Adrenal gland (tissue), 5 donors: Measurements from ENCODE around the gene AOPEP.

Experiments
- POLR2A ChIP-seq, 2 donors: fragments of 450-650 bp; IDR thresholded peaks; one replicate each; pipeline ENCODE4 v1.6.1; 2017; ENCODE audit warnings: antibody characterized with exemption in 2 of 2, mild to moderate bottlenecking in 2 of 2, moderate library complexity in 1 of 2
- TF ChIP-seq, protein P1 (sequence below), 6 experiments: fragments of 450-650 bp in 4 of 6; fragments of 200-600 bp in 2 of 6; sonication (generic) in 1 of 6; IDR thresholded peaks; 1 replicate in 5 of 6; 2 replicates in 1 of 6; pipeline versions ENCODE4 v1.5.1 to v1.8.0; 2016 to 2021; ENCODE audit warnings: antibody characterized with exemption in 6 of 6, mild to moderate bottlenecking in 2 of 6, moderate library complexity in 1 of 6
- donor health status: DM: no; HTN: no; CAD: no.

DNA sequence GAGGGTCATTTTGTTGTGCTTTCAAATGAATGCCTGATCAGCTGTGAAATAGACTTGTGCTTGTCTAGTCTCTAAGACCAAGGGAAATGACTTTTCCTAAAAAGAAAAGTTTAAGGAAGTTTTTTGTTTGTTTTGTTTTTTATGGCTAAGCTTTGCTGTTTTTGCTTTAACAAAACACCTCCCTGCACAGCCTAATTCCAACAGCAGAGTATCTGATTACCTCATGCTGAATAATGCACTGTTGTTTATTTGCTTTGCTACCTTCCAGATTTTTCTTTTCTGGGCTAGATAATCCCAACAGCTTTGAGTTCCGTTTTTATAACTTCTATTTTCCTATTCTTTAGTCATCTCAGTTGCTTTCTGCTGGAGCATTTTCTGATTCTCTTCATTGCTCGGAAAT is 95.8 kb downstream of the AOPEP start:
- TF ChIP-seq, protein P1, sequence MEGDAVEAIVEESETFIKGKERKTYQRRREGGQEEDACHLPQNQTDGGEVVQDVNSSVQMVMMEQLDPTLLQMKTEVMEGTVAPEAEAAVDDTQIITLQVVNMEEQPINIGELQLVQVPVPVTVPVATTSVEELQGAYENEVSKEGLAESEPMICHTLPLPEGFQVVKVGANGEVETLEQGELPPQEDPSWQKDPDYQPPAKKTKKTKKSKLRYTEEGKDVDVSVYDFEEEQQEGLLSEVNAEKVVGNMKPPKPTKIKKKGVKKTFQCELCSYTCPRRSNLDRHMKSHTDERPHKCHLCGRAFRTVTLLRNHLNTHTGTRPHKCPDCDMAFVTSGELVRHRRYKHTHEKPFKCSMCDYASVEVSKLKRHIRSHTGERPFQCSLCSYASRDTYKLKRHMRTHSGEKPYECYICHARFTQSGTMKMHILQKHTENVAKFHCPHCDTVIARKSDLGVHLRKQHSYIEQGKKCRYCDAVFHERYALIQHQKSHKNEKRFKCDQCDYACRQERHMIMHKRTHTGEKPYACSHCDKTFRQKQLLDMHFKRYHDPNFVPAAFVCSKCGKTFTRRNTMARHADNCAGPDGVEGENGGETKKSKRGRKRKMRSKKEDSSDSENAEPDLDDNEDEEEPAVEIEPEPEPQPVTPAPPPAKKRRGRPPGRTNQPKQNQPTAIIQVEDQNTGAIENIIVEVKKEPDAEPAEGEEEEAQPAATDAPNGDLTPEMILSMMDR (IDR thresholded peaks at IDR 0.05) = no peak
- no peak for TF ChIP-seq POLR2A (IDR thresholded peaks at IDR 0.05)
